ENCODE results near the gene TICAM1.

DNA sequence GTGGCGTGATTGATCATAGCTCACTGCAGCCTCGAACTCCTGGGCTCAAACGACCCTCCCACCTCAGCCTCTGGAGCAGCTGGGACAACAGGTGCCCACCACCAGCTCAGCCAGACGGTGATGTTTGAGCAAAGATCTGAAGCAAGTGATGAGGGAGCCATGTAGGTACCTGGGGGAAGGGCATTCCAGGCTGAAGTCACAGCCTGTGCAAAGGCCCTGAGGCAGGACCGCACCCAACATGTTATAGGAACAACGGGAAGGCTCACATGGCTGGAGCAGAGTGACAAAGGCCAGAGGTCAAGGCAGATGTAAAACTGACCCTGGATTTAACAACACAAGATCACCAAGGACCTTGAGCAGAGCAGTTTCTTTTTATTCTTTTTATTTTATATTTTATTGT lies 25.1 kb downstream of the TICAM1 start:
- no peak for TF ChIP-seq FOXA1 (IDR thresholded peaks at IDR 0.05)
- TF ChIP-seq, protein P1, sequence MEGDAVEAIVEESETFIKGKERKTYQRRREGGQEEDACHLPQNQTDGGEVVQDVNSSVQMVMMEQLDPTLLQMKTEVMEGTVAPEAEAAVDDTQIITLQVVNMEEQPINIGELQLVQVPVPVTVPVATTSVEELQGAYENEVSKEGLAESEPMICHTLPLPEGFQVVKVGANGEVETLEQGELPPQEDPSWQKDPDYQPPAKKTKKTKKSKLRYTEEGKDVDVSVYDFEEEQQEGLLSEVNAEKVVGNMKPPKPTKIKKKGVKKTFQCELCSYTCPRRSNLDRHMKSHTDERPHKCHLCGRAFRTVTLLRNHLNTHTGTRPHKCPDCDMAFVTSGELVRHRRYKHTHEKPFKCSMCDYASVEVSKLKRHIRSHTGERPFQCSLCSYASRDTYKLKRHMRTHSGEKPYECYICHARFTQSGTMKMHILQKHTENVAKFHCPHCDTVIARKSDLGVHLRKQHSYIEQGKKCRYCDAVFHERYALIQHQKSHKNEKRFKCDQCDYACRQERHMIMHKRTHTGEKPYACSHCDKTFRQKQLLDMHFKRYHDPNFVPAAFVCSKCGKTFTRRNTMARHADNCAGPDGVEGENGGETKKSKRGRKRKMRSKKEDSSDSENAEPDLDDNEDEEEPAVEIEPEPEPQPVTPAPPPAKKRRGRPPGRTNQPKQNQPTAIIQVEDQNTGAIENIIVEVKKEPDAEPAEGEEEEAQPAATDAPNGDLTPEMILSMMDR (IDR thresholded peaks at IDR 0.05; ENCODE audit: low read depth, low read length, missing input control): no peak
- TF ChIP-seq, protein P2, sequence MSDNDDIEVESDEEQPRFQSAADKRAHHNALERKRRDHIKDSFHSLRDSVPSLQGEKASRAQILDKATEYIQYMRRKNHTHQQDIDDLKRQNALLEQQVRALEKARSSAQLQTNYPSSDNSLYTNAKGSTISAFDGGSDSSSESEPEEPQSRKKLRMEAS (IDR thresholded peaks at IDR 0.05): no peak
- TF ChIP-seq, protein P3, sequence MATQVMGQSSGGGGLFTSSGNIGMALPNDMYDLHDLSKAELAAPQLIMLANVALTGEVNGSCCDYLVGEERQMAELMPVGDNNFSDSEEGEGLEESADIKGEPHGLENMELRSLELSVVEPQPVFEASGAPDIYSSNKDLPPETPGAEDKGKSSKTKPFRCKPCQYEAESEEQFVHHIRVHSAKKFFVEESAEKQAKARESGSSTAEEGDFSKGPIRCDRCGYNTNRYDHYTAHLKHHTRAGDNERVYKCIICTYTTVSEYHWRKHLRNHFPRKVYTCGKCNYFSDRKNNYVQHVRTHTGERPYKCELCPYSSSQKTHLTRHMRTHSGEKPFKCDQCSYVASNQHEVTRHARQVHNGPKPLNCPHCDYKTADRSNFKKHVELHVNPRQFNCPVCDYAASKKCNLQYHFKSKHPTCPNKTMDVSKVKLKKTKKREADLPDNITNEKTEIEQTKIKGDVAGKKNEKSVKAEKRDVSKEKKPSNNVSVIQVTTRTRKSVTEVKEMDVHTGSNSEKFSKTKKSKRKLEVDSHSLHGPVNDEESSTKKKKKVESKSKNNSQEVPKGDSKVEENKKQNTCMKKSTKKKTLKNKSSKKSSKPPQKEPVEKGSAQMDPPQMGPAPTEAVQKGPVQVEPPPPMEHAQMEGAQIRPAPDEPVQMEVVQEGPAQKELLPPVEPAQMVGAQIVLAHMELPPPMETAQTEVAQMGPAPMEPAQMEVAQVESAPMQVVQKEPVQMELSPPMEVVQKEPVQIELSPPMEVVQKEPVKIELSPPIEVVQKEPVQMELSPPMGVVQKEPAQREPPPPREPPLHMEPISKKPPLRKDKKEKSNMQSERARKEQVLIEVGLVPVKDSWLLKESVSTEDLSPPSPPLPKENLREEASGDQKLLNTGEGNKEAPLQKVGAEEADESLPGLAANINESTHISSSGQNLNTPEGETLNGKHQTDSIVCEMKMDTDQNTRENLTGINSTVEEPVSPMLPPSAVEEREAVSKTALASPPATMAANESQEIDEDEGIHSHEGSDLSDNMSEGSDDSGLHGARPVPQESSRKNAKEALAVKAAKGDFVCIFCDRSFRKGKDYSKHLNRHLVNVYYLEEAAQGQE (IDR thresholded peaks at IDR 0.05): no peak
- TF ChIP-seq RAD21 (IDR thresholded peaks at IDR 0.05): no peak
- TF ChIP-seq TAF1 (conservative IDR thresholded peaks at IDR 0.05): no peak
- TF ChIP-seq JUND (IDR thresholded peaks at IDR 0.05): no peak

Data from liver (tissue), 3 donors.